Muscle of leg (tissue), 11 donors: ENCODE results near the gene ATP5PD. TPM values are rescaled to one million over a fixed set of nuclear protein-coding genes. Genes with fewer than 3 reads are reported as not detected.
"Not testable (repeated sequence)": the region's sequence is repeated elsewhere in the genome, so short reads cannot be mapped to it uniquely, and the experiment has no call there.

Experiments used
- DNase-seq: peaks from one replicate; pipeline ENCODE4 v3.0.0; 2013
- H3K27ac ChIP-seq: one replicate; pipeline ENCODE4 v1.5.1; 2013; ENCODE audit warnings: mild to moderate bottlenecking, low read length, control low read depth
- H3K27me3 ChIP-seq: one replicate; pipeline ENCODE4 v1.6.1; 2013; ENCODE audit warnings: low read length; ENCODE audit not compliant: control insufficient read depth, insufficient read depth
- H3K36me3 ChIP-seq: one replicate; pipeline ENCODE4 v1.6.1; 2013; ENCODE audit warnings: low read length; ENCODE audit not compliant: control insufficient read depth, insufficient read depth
- H3K4me1 ChIP-seq: one replicate; pipeline ENCODE4 v1.6.1; 2013; ENCODE audit warnings: low read length; ENCODE audit not compliant: control insufficient read depth, insufficient read depth
- H3K4me3 ChIP-seq: one replicate; pipeline ENCODE4 v1.5.1; 2013; ENCODE audit warnings: low read length, control low read depth
- H3K9me3 ChIP-seq: replicated peaks from 2 replicates; pipeline ENCODE4 v1.6.1; 2013; ENCODE audit warnings: low read depth, low read length; ENCODE audit not compliant: control insufficient read depth
- WGBS: methylation state at CpG from one replicate; pipeline ENCODE4 v1.1.5; 2013; ENCODE audit warnings: missing lambda C conversion rate; ENCODE audit not compliant: insufficient coverage; 5-methylcytosine and 5-hydroxymethylcytosine counted together
- polyA plus RNA-seq, 8 donors: library from polyadenylated mRNA; unstranded; fragments of 120-200 nt; gene quantifications; one replicate each; pipeline versions ENCODE4 v1.2.1 to v1.2.3, GENCODE V29; 2013; ENCODE audit warnings: inconsistent platforms in 1 of 8, low replicate concordance in 1 of 8; ENCODE audit not compliant: insufficient read length in 8 of 8, insufficient read depth in 1 of 8
- total RNA-seq: library from RNA; stranded (reverse); fragments of 120-200 nt; gene quantifications from one replicate; pipeline ENCODE4 v1.2.4, GENCODE V29; 2013

ATP5PD gene
- total and polyA plus RNA-seq, 9 donors = 216 to 332 (median 248) TPM

GRCh38 chr17:75043789-75044188 lies 3.0 kb downstream of the ATP5PD start:
- H3K4me3 ChIP-seq, H3K27ac ChIP-seq, H3K27me3 ChIP-seq, DNase-seq, H3K4me1 ChIP-seq, H3K9me3 ChIP-seq: not testable (repeated sequence)
- peaks cover 36% of the 10 kb centered on the region for H3K36me3 ChIP-seq
- 80% methylated on average over 1 of the region's 5 CpGs for WGBS

DNA sequence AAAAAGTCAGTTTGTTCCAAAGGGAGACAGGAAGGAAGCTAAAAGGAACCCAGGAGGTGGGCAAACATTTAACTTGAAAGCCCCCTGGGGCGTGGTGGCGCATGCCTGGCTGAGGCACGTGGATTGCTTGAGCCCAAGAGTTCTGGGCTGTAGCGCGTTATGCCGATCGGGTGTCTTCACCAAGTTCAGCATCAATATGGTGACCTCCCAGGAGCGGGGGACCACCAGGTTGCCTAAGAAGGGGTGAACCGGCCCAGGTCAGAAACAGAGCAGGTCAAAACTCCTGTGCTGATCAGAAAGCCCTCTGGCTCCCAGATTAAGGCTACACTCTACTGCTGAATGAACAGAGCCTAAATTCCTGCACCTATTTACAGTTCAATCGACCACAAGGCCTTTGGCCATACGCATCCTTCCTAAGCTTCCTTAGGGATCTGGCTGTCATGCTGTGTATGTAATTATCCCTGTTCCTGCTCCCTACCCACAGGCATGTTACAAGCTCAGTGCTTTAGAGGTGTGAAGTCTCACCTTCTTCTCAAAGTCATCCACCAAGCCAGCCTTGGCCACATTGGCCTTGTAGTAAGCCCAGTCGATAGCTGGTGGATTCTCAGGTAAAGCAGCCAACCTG lies 5.0 kb downstream of the ATP5PD start:
- H3K9me3 ChIP-seq = no peaks in the 10 kb centered on the region
- no peaks in the 10 kb centered on the region for H3K27me3 ChIP-seq
- no peak overlapping the region for H3K4me3 ChIP-seq
- peaks cover 2% of the 10 kb centered on the region for H3K4me1 ChIP-seq
- WGBS = 88% methylated on average over 9 of the region's 12 CpGs
- DNase-seq = no peak
- peaks cover 42% of the 10 kb centered on the region for H3K36me3 ChIP-seq
- no peak overlapping the region for H3K27ac ChIP-seq

DNA sequence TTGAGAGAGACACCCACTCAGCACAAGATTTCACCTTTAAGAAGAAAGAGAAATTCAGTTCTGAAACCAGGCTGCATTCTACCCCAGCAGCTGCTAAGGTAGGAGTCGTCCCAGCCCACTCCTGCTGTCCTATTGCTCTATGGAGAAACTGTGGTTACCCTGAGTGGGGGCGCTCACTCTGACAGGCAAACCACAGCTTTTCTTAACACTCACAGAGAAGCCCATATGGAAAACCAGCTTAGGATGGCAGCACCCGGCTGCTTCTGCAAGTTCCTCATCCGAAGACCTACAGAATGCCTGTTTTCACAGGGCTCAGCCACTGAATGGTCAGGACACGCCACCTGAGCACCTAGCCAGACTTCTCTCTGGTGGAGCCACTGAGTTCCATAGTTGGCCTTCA lies 7.5 kb downstream of the ATP5PD start:
- WGBS = 93% methylated on average over 5 of the region's 5 CpGs
- H3K36me3 ChIP-seq = peaks cover 42% of the 10 kb centered on the region
- no peak for DNase-seq
- peaks cover 20% of the 10 kb centered on the region for H3K4me1 ChIP-seq
- H3K9me3 ChIP-seq = no peaks in the 10 kb centered on the region
- no peaks in the 10 kb centered on the region for H3K27me3 ChIP-seq
- H3K27ac ChIP-seq = no peak overlapping the region
- no peak overlapping the region for H3K4me3 ChIP-seq

GRCh38 chr17:75036643-75037268 lies 10.0 kb downstream of the ATP5PD start:
- H3K4me3 ChIP-seq = no peak overlapping the region
- 47% methylated on average over 15 of the region's 27 CpGs for WGBS
- no peaks in the 10 kb centered on the region for H3K9me3 ChIP-seq
- H3K27ac ChIP-seq = peak overlapping the region; percentile 98
- peak; percentile 90 for DNase-seq
- no peaks in the 10 kb centered on the region for H3K27me3 ChIP-seq
- H3K4me1 ChIP-seq = peaks cover 35% of the 10 kb centered on the region
- H3K36me3 ChIP-seq = peaks cover 33% of the 10 kb centered on the region

GRCh38 chr17:75034236-75034908 lies 12.4 kb downstream of the ATP5PD start:
- H3K9me3 ChIP-seq = peaks cover 9% of the 10 kb centered on the region
- no peaks in the 10 kb centered on the region for H3K27me3 ChIP-seq
- peak overlapping the region; percentile 94 for H3K4me3 ChIP-seq
- H3K36me3 ChIP-seq = peaks cover 11% of the 10 kb centered on the region
- under 1% methylated on average over 34 of the region's 43 CpGs for WGBS
- DNase-seq = peak; percentile 95
- H3K4me1 ChIP-seq = peaks cover 35% of the 10 kb centered on the region
- H3K27ac ChIP-seq = peak overlapping the region; percentile 98

GRCh38 chr17:75033346-75034235 lies 13.2 kb downstream of the ATP5PD start:
- Histone ChIP-seq H3K36me3 (peaks cover 4% of the 10 kb centered on the region), H3K27ac (peak overlapping the region; percentile 98), H3K27me3 (no peaks in the 10 kb centered on the region), H3K4me3 (peak overlapping the region; percentile 94), H3K9me3 (peaks cover 9% of the 10 kb centered on the region), H3K4me1 (peaks cover 35% of the 10 kb centered on the region)
- WGBS = 0% methylated on average over 24 of the region's 36 CpGs
- peak; percentile 98 for DNase-seq

DNA sequence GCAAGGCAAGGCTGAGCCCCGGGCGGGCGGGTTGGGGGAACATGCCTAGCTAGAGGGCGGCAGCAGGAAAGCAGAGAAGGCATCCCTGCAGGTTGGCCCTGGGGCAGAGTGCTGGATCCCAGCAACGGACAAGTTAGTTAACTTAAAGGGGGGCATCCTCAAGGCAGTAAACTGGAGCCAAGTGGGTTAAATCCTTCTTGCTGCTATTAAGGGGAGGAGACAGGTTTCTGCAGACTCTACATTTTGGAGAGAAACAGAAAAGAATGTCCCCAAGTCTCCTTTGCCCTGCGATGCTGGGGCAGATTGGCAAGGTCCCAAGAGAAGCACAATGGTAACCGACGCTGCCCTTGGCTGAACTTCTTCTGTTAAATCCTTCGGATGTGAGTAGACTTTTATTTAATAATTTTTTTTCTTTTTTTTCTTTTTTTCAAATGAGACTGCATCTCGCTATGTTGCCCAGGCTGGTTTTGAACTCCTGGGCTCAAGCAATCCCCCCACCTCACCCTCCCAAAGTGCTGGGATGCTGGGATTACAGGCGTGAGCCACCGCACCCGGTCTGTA lies 14.0 kb downstream of the ATP5PD start:
- peak; percentile 50 for DNase-seq
- WGBS = 0% methylated on average over 1 of the region's 13 CpGs

GRCh38 chr17:75031972-75032719 lies 14.6 kb downstream of the ATP5PD start:
- peak overlapping the region; percentile 55 for H3K27ac ChIP-seq

More for the DNA sequence above, 14.0 kb downstream of the ATP5PD start:
- H3K9me3 ChIP-seq = peaks cover 9% of the 10 kb centered on the region
- H3K4me1 ChIP-seq = peaks cover 35% of the 10 kb centered on the region
- H3K36me3 ChIP-seq = no peaks in the 10 kb centered on the region
- peak overlapping the region; percentile 98 for H3K27ac ChIP-seq
- no peaks in the 10 kb centered on the region for H3K27me3 ChIP-seq
- H3K4me3 ChIP-seq = peak overlapping the region; percentile 94

GRCh38 chr17:75030161-75030560 lies 16.6 kb downstream of the ATP5PD start:
- Histone ChIP-seq H3K4me3 (no peak overlapping the region), H3K36me3 (no peaks in the 10 kb centered on the region), H3K27ac (no peak overlapping the region), H3K27me3 (no peaks in the 10 kb centered on the region), H3K4me1 (peaks cover 16% of the 10 kb centered on the region), H3K9me3 (peaks cover 9% of the 10 kb centered on the region)
- WGBS = no CpG with 5 or more reads among the region's 8 CpGs
- DNase-seq = no peak

More at GRCh38 chr17:75031972-75032719, 14.6 kb downstream of the ATP5PD start:
- Histone ChIP-seq H3K4me1 (peaks cover 35% of the 10 kb centered on the region), H3K27me3 (no peaks in the 10 kb centered on the region), H3K9me3 (peaks cover 9% of the 10 kb centered on the region), H3K36me3 (no peaks in the 10 kb centered on the region), H3K4me3 (peak overlapping the region; percentile 21)
- DNase-seq = peak; percentile 90
- 24% methylated on average over 10 of the region's 10 CpGs for WGBS
